H9 (cell line): ENCODE data around the gene CDK6. TPM values are rescaled to one million over a fixed set of nuclear protein-coding genes. Genes with fewer than 3 reads are reported as not detected.

Experiments used
- DNase-seq: peaks from one replicate; pipeline ENCODE4 v3.0.0-alpha.2; 2017
- H2AFZ ChIP-seq: one replicate; pipeline ENCODE4 v1.6.1; 2013; ENCODE audit warnings: mild to moderate bottlenecking, low read length, control low read depth, moderate library complexity
- H2AK5ac ChIP-seq: 2 replicates; pipeline ENCODE4 v1.6.1; 2013; ENCODE audit warnings: low read length, control low read depth, mixed read lengths; ENCODE audit not compliant: insufficient read length
- H2BK120ac ChIP-seq: one replicate; pipeline ENCODE4 v1.6.1; 2013; ENCODE audit warnings: low read depth, mild to moderate bottlenecking, low read length, control low read depth, inconsistent platforms; ENCODE audit not compliant: poor library complexity, severe bottlenecking
- H2BK12ac ChIP-seq: 2 replicates; pipeline ENCODE4 v1.6.1; 2013; ENCODE audit warnings: low read length, control low read depth, mixed read lengths, low read depth; ENCODE audit not compliant: insufficient read length
- H2BK15ac ChIP-seq: 2 replicates; pipeline ENCODE4 v1.6.1; 2013; ENCODE audit warnings: low read depth, low read length, control low read depth
- H2BK20ac ChIP-seq: one replicate; pipeline ENCODE4 v1.6.1; 2013; ENCODE audit warnings: low read depth, mild to moderate bottlenecking, low read length, control low read depth, inconsistent platforms; ENCODE audit not compliant: poor library complexity, severe bottlenecking
- H2BK5ac ChIP-seq: 2 replicates; pipeline ENCODE4 v1.6.1; 2013; ENCODE audit warnings: low read length, control low read depth, mixed read lengths; ENCODE audit not compliant: insufficient read length
- H3K14ac ChIP-seq: 2 replicates; pipeline ENCODE4 v1.6.1; 2013; ENCODE audit warnings: low read length, control low read depth; ENCODE audit not compliant: insufficient read depth
- H3K18ac ChIP-seq: 2 replicates; pipeline ENCODE4 v1.6.1; 2013; ENCODE audit warnings: low read depth, mild to moderate bottlenecking, mixed read lengths, low read length, control low read depth; ENCODE audit not compliant: insufficient read length
- H3K23ac ChIP-seq: 2 replicates; pipeline ENCODE4 v1.6.1; 2013; ENCODE audit warnings: low read length, control low read depth, mixed read lengths, low read depth; ENCODE audit not compliant: insufficient read length
- H3K23me2 ChIP-seq: 2 replicates; pipeline ENCODE4 v1.6.1; 2013; ENCODE audit warnings: low read depth, mild to moderate bottlenecking, mixed read lengths, low read length, control low read depth; ENCODE audit not compliant: insufficient read length, poor library complexity, severe bottlenecking
- H3K27ac ChIP-seq: 2 replicates; pipeline ENCODE4 v1.5.1; 2013; ENCODE audit warnings: low read length, control low read depth, mixed read lengths, low read depth; ENCODE audit not compliant: insufficient read length
- H3K27me3 ChIP-seq: 2 replicates; pipeline ENCODE4 v1.6.1; 2013; ENCODE audit warnings: low read length, control low read depth, inconsistent platforms; ENCODE audit not compliant: insufficient read depth
- H3K4ac ChIP-seq: 2 replicates; pipeline ENCODE4 v1.6.1; 2013; ENCODE audit warnings: low read depth, mild to moderate bottlenecking, control low read depth, inconsistent platforms, low read length, moderate library complexity
- H3K4me1 ChIP-seq: 2 replicates; pipeline ENCODE4 v1.6.1; 2013; ENCODE audit warnings: low read length, control low read depth, inconsistent platforms; ENCODE audit not compliant: insufficient read depth
- H3K4me2 ChIP-seq: 2 replicates; pipeline ENCODE4 v1.6.1; 2013; ENCODE audit warnings: low read length, control low read depth, mixed read lengths; ENCODE audit not compliant: insufficient read length, insufficient read depth
- H3K56ac ChIP-seq: 2 replicates; pipeline ENCODE4 v1.6.1; 2013; ENCODE audit warnings: low read depth, mild to moderate bottlenecking, mixed read lengths, low read length, control low read depth; ENCODE audit not compliant: insufficient read length
- H3K79me1 ChIP-seq: 2 replicates; pipeline ENCODE4 v1.6.1; 2013; ENCODE audit warnings: low read depth, mild to moderate bottlenecking, moderate library complexity, low read length, control low read depth, inconsistent platforms; ENCODE audit not compliant: insufficient read depth, poor library complexity, severe bottlenecking
- H3K79me2 ChIP-seq: 2 replicates; pipeline ENCODE4 v1.6.1; 2013; ENCODE audit warnings: low read length, control low read depth, inconsistent platforms; ENCODE audit not compliant: insufficient read depth
- H3K9ac ChIP-seq: 2 replicates; pipeline ENCODE4 v1.6.1; 2013; ENCODE audit warnings: low read length, control low read depth, mixed read lengths; ENCODE audit not compliant: insufficient read length; ENCODE audit errors: extremely low read depth
- H3K9me3 ChIP-seq: one replicate; pipeline ENCODE4 v1.6.1; 2013; ENCODE audit warnings: low read depth, low read length, inconsistent platforms; ENCODE audit not compliant: control insufficient read depth
- H3T11ph ChIP-seq: one replicate; pipeline ENCODE4 v1.6.1; 2013; ENCODE audit warnings: mild to moderate bottlenecking, low read length, control low read depth, inconsistent platforms
- H4K20me1 ChIP-seq: one replicate; pipeline ENCODE4 v1.6.1; 2013; ENCODE audit not compliant: control insufficient read depth, insufficient read length, insufficient read depth
- H4K5ac ChIP-seq: 2 replicates; pipeline ENCODE4 v1.6.1; 2013; ENCODE audit warnings: low read depth, mild to moderate bottlenecking, mixed read lengths, low read length, control low read depth; ENCODE audit not compliant: insufficient read length
- H4K8ac ChIP-seq: replicated peaks from 2 replicates; pipeline ENCODE4 v1.6.1; 2013; ENCODE audit warnings: low read length, control low read depth, mixed read lengths, low read depth; ENCODE audit not compliant: insufficient read length
- H4K91ac ChIP-seq: 2 replicates; pipeline ENCODE4 v1.6.1; 2013; ENCODE audit warnings: low read depth, mild to moderate bottlenecking, moderate library complexity, mixed read lengths, low read length, control low read depth; ENCODE audit not compliant: insufficient read length
- H3K27ac Mint-ChIP-seq, 3 experiments: 2 replicates in 2 of 3; 3 replicates in 1 of 3; pipeline ENCODE4 v1.8.0; 2020 to 2021; ENCODE audit warnings: mixed read lengths in 3 of 3, mild to moderate bottlenecking in 1 of 3, moderate library complexity in 1 of 3
- H3K27me3 Mint-ChIP-seq: 2 replicates; pipeline ENCODE4 v1.8.0; 2021; ENCODE audit warnings: low read depth, mild to moderate bottlenecking, moderate library complexity, mixed read lengths
- H3K36me3 Mint-ChIP-seq, 3 experiments: 2 replicates in 2 of 3; 3 replicates in 1 of 3; pipeline ENCODE4 v1.8.0; 2020 to 2021; ENCODE audit warnings: low read depth in 3 of 3, mixed read lengths in 3 of 3; ENCODE audit not compliant: insufficient read depth in 1 of 3
- H3K4me1 Mint-ChIP-seq, 2 experiments: 2 replicates each; pipeline ENCODE4 v1.8.0; 2020; ENCODE audit warnings: mixed read lengths in 2 of 2
- H3K4me3 Mint-ChIP-seq, 2 experiments: 2 replicates in 1 of 2; 3 replicates in 1 of 2; pipeline ENCODE4 v1.8.0; 2020 to 2021; ENCODE audit warnings: mild to moderate bottlenecking in 2 of 2, mixed read lengths in 2 of 2, moderate library complexity in 1 of 2
- H3K9me3 Mint-ChIP-seq, 2 experiments: 2 replicates in 1 of 2; 3 replicates in 1 of 2; pipeline ENCODE4 v1.8.0; 2020; ENCODE audit warnings: mild to moderate bottlenecking in 2 of 2, mixed read lengths in 2 of 2, moderate library complexity in 1 of 2
- WGBS: extraction: QIAGEN DNeasy Blood & Tissue Kit; methylation state at CpG from one replicate; pipeline ENCODE4 v1.1.7; 2013; ENCODE audit warnings: missing lambda C conversion rate, low lambda C conversion rate, mixed read lengths; ENCODE audit not compliant: insufficient read length; ENCODE audit errors: extremely low coverage; 5-methylcytosine and 5-hydroxymethylcytosine counted together
- total RNA-seq: library from RNA; stranded (reverse); gene quantifications from 2 replicates; pipeline ENCODE4 v1.2.1, GENCODE V29; 2021
- TF ChIP-seq, protein P1 (sequence below): fragments of 200-600 bp; sonication (generic); conservative IDR thresholded peaks from 3 replicates; pipeline ENCODE4 v1.8.0; 2021; ENCODE audit warnings: antibody characterized with exemption, mild to moderate bottlenecking

The CDK6 gene
- total RNA-seq, 1 experiment from 2014 or later, result 30.0 TPM

DNA sequence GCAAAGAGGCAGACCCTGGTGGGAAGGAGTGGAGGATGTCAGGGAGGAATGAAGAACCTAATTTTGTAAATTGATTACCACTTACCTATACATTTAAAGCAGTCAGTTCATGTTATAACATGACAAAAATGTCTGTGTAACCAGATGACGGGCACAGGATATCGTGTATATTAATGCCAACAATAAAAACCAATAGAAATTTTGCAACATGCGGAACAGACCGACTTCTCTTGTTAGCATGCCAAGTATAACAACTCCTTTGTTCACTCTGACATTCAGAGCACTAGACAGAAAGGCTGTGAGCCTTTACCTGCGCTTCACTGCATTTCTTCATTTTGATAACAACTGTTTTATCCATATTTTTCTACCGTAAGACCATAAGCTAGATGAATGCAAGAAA is 29.9 kb downstream of the CDK6 start:
- Histone ChIP-seq H3K27ac (no peak overlapping the region), H4K91ac (no peak overlapping the region), H3K18ac (no peak overlapping the region), H3K4me1 (peaks cover 9% of the 10 kb centered on the region; the same call in 1 of the 2 replicates), H3K4me2 (no peak overlapping the region), H3K27me3 (no peaks in the 10 kb centered on the region), H3K4ac (no peak overlapping the region), H3K79me2 (no peaks in the 10 kb centered on the region), H4K8ac (no peak overlapping the region), H3K23me2 (no peaks in the 10 kb centered on the region), H2BK120ac (no peak overlapping the region), H3K23ac (no peak overlapping the region), H4K20me1 (no peaks in the 10 kb centered on the region), H3K79me1 (peaks cover 2% of the 10 kb centered on the region), H3K9ac (no peak overlapping the region), H2AFZ (no peak overlapping the region), H3K9me3 (no peaks in the 10 kb centered on the region), H2BK12ac (no peak overlapping the region), H3T11ph (no peak overlapping the region), H2BK15ac (no peak overlapping the region), H2AK5ac (no peak overlapping the region), H2BK5ac (no peak overlapping the region), H3K14ac (no peak overlapping the region), H4K5ac (no peak overlapping the region), H3K56ac (no peak overlapping the region), H2BK20ac (no peak overlapping the region)
- TF ChIP-seq, protein P1, sequence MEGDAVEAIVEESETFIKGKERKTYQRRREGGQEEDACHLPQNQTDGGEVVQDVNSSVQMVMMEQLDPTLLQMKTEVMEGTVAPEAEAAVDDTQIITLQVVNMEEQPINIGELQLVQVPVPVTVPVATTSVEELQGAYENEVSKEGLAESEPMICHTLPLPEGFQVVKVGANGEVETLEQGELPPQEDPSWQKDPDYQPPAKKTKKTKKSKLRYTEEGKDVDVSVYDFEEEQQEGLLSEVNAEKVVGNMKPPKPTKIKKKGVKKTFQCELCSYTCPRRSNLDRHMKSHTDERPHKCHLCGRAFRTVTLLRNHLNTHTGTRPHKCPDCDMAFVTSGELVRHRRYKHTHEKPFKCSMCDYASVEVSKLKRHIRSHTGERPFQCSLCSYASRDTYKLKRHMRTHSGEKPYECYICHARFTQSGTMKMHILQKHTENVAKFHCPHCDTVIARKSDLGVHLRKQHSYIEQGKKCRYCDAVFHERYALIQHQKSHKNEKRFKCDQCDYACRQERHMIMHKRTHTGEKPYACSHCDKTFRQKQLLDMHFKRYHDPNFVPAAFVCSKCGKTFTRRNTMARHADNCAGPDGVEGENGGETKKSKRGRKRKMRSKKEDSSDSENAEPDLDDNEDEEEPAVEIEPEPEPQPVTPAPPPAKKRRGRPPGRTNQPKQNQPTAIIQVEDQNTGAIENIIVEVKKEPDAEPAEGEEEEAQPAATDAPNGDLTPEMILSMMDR, result no peak
- H3K27me3 Mint-ChIP-seq, result no peaks in the 10 kb centered on the region
- no peak overlapping the region for H3K27ac Mint-ChIP-seq
- no peaks in the 10 kb centered on the region for H3K9me3 Mint-ChIP-seq
- no peak overlapping the region for H3K4me3 Mint-ChIP-seq
- peaks cover 15% of the 10 kb centered on the region in 2 experiments for H3K4me1 Mint-ChIP-seq
- WGBS, result no CpG with 5 or more reads among the region's 6 CpGs
- DNase-seq, result no peak
- H3K36me3 Mint-ChIP-seq, result no peaks in the 10 kb centered on the region; a peak in 2 of 7 replicates
